ENCODE measurements around the gene EFL1. TPM values are rescaled to one million over a fixed set of nuclear protein-coding genes. Genes with fewer than 3 reads are reported as not detected.

Gene EFL1
- total and polyA plus RNA-seq, 2 of the 8 experiments (the other 6 are each of a cell fraction or from before 2014, with no cell fraction given), result 10.8 to 31.5 TPM

- no peak overlapping the region for H3K23ac ChIP-seq (ENCODE audit: insufficient read length)
- H3K36me3 ChIP-seq (ENCODE audit: control insufficient read depth in 2 of 4, insufficient read depth in 4 of 4, low read length in 3 of 4), result no peaks in the 10 kb centered on the region
- H2AFZ ChIP-seq (ENCODE audit: low read length), result no peak overlapping the region
- H3K4me3 ChIP-seq (ENCODE audit: extremely low read depth in 1 of 4, insufficient read depth in 2 of 4, low read depth in 3 of 4, low read length in 4 of 4), result no peak overlapping the region
- no peak overlapping the region for H2BK12ac ChIP-seq (ENCODE audit: low read depth, low read length)
- no peak overlapping the region for H4K91ac ChIP-seq (replicated peaks; ENCODE audit: insufficient read length, low read length)
- no peak overlapping the region for H4K8ac ChIP-seq (ENCODE audit: extremely low read depth, insufficient read depth, low read length)
- DNase-seq (ENCODE audit: low read depth in 1 of 2, low spot score in 2 of 2), result no peak
- H3K4ac ChIP-seq (replicated peaks; ENCODE audit: insufficient read length, low read depth, low read length), result no peak overlapping the region
- no peak overlapping the region for H2BK120ac ChIP-seq (replicated peaks; ENCODE audit: low read depth, low read length)
- no peaks in the 10 kb centered on the region for H3K27me3 ChIP-seq (replicated peaks in 1 of 4; ENCODE audit: control insufficient read depth in 3 of 4, extremely low read depth in 1 of 4, insufficient read depth in 3 of 4, low read length in 3 of 4)
- H2BK5ac ChIP-seq (ENCODE audit: low read depth, low read length), result no peak overlapping the region
- no peak overlapping the region for H3K56ac ChIP-seq (replicated peaks; ENCODE audit: insufficient read length, low read depth, low read length)
- H2AK5ac ChIP-seq (ENCODE audit: low read depth, low read length), result no peak overlapping the region
- H2BK20ac ChIP-seq (ENCODE audit: low read length), result no peak overlapping the region
- no peak overlapping the region for H3K14ac ChIP-seq (ENCODE audit: insufficient read length)
- H3K79me2 ChIP-seq (ENCODE audit: control insufficient read depth in 1 of 2, insufficient read depth in 2 of 2, low read length in 2 of 2), result 0 out of 4 replicates have a peak, but pooled peaks cover 0 to 1% of the 10 kb centered on the region in 2 experiments
- H3K9ac ChIP-seq (replicated peaks in 1 of 4; ENCODE audit: extremely low read depth in 1 of 4, low read depth in 3 of 4, low read length in 3 of 4), result no peak overlapping the region
- no peaks in the 10 kb centered on the region for H3K4me1 ChIP-seq (replicated peaks in 1 of 4; ENCODE audit: control insufficient read depth in 3 of 4, insufficient read depth in 4 of 4, low read length in 3 of 4)
- 94% methylated on average over 8 of the region's 8 CpGs; no CpG with 5 or more reads in 1 of the 2 experiments for WGBS, 2 experiments (ENCODE audit: extremely low coverage in 1 of 2, insufficient coverage in 1 of 2, insufficient read length in 1 of 2, insufficient replicate concordance in 2 of 2, low coverage in 1 of 2, low lambda C conversion rate in 2 of 2, missing lambda C conversion rate in 1 of 2)
- H3K79me1 ChIP-seq (ENCODE audit: low read depth, low read length), result no peaks in the 10 kb centered on the region
- no peak overlapping the region for H3K4me2 ChIP-seq (ENCODE audit: insufficient read depth in 1 of 2, low read depth in 2 of 2, low read length in 2 of 2)
- no peak for FAIRE-seq
- no peak overlapping the region for H3K18ac ChIP-seq (ENCODE audit: extremely low read depth, low read length)
- no peaks in the 10 kb centered on the region for H3K23me2 ChIP-seq (ENCODE audit: low read depth, low read length)
- no peak overlapping the region for H3K27ac ChIP-seq (ENCODE audit: low read depth, low read length)
- H3K9me3 ChIP-seq (ENCODE audit: insufficient read depth in 2 of 2, low read depth in 1 of 2, low read length in 1 of 2), result no peaks in the 10 kb centered on the region
- no peak overlapping the region for H2BK15ac ChIP-seq (ENCODE audit: low read length)
- H4K5ac ChIP-seq (ENCODE audit: insufficient read length, low read depth, low read length), result no peak overlapping the region
- no peaks in the 10 kb centered on the region for H4K20me1 ChIP-seq (replicated peaks in 1 of 2; ENCODE audit: control insufficient read depth in 1 of 2, insufficient read depth in 2 of 2, low read length in 2 of 2)
- CTCF ChIA-PET (ENCODE audit: partially characterized antibody), result interaction anchor here (0.7 kb wide), 1 partner anchor 28 kb away, joined by 3 read pairs; no protein-coding TSS in a partner anchor
- POLR2A ChIA-PET (ENCODE audit: partially characterized antibody), result no interaction called here
Observed at GRCh38 chr15:82168296-82168695, 94.2 kb downstream of the EFL1 start.
